ENCODE results near the gene EIF1AD.

The EIF1AD gene

GRCh38 chr11:65982824-65983588, 19.0 kb downstream of the EIF1AD start:
- H3K9me3 ChIP-seq (ENCODE audit: control insufficient read depth, low read length): no peaks in the 10 kb centered on the region
- no peak overlapping the region for H3K4me2 ChIP-seq (ENCODE audit: low read length)
- H3K36me3 ChIP-seq (ENCODE audit: control insufficient read depth, insufficient read depth, low read length): no peaks in the 10 kb centered on the region
- no peak overlapping the region for H3K4me3 ChIP-seq (ENCODE audit: low read depth, low read length)
- H3K79me2 ChIP-seq: no peaks in the 10 kb centered on the region
- H3K27me3 ChIP-seq (ENCODE audit: control insufficient read depth, insufficient read depth, low read length): no peaks in the 10 kb centered on the region
- no peak for TF ChIP-seq CTCF (IDR thresholded peaks at IDR 0.05)
- H3K27ac ChIP-seq: no peak overlapping the region
- no peaks in the 10 kb centered on the region for H3K4me1 ChIP-seq
- no peak overlapping the region for H3K9ac ChIP-seq
- H2AFZ ChIP-seq: no peak overlapping the region

GRCh38 chr11:65981972-65982823, 19.8 kb downstream of the EIF1AD start:
- H3K9ac ChIP-seq: no peak overlapping the region
- no peak for TF ChIP-seq CTCF (IDR thresholded peaks at IDR 0.05)
- H3K36me3 ChIP-seq (ENCODE audit: control insufficient read depth, insufficient read depth, low read length): no peaks in the 10 kb centered on the region
- no peak overlapping the region for H3K4me3 ChIP-seq (ENCODE audit: low read depth, low read length)
- no peaks in the 10 kb centered on the region for H3K79me2 ChIP-seq
- no peak overlapping the region for H3K27ac ChIP-seq
- no peaks in the 10 kb centered on the region for H3K4me1 ChIP-seq
- no peaks in the 10 kb centered on the region for H3K27me3 ChIP-seq (ENCODE audit: control insufficient read depth, insufficient read depth, low read length)
- no peak overlapping the region for H3K4me2 ChIP-seq (ENCODE audit: low read length)
- H3K9me3 ChIP-seq (ENCODE audit: control insufficient read depth, low read length): no peaks in the 10 kb centered on the region
- no peak overlapping the region for H2AFZ ChIP-seq

GRCh38 chr11:65981101-65981740, 20.7 kb downstream of the EIF1AD start:
- no peaks in the 10 kb centered on the region for H3K9me3 ChIP-seq (ENCODE audit: control insufficient read depth, low read length)
- TF ChIP-seq CTCF (IDR thresholded peaks at IDR 0.05): no peak
- H3K36me3 ChIP-seq (ENCODE audit: control insufficient read depth, insufficient read depth, low read length): no peaks in the 10 kb centered on the region
- no peaks in the 10 kb centered on the region for H3K79me2 ChIP-seq
- H3K4me1 ChIP-seq: no peaks in the 10 kb centered on the region
- H2AFZ ChIP-seq: no peak overlapping the region
- no peak overlapping the region for H3K4me3 ChIP-seq (ENCODE audit: low read depth, low read length)
- no peak overlapping the region for H3K27ac ChIP-seq
- no peak overlapping the region for H3K9ac ChIP-seq
- H3K27me3 ChIP-seq (ENCODE audit: control insufficient read depth, insufficient read depth, low read length): no peaks in the 10 kb centered on the region
- no peak overlapping the region for H3K4me2 ChIP-seq (ENCODE audit: low read length)

GRCh38 chr11:65979261-65979759, 22.6 kb downstream of the EIF1AD start:
- H3K9ac ChIP-seq: no peak overlapping the region
- no peak overlapping the region for H3K4me3 ChIP-seq (ENCODE audit: low read depth, low read length)
- H2AFZ ChIP-seq: no peak overlapping the region
- no peaks in the 10 kb centered on the region for H3K27me3 ChIP-seq (ENCODE audit: control insufficient read depth, insufficient read depth, low read length)
- no peaks in the 10 kb centered on the region for H3K36me3 ChIP-seq (ENCODE audit: control insufficient read depth, insufficient read depth, low read length)
- H3K27ac ChIP-seq: no peak overlapping the region
- no peak for TF ChIP-seq CTCF (IDR thresholded peaks at IDR 0.05)
- no peaks in the 10 kb centered on the region for H3K9me3 ChIP-seq (ENCODE audit: control insufficient read depth, low read length)
- no peaks in the 10 kb centered on the region for H3K4me1 ChIP-seq
- no peak overlapping the region for H3K4me2 ChIP-seq (ENCODE audit: low read length)
- no peaks in the 10 kb centered on the region for H3K79me2 ChIP-seq
